Measurements from ENCODE around the gene ARHGEF11. TPM values are rescaled to one million over a fixed set of nuclear protein-coding genes. Genes with fewer than 3 reads are reported as not detected.

ARHGEF11 gene
- total RNA-seq, 1 donor from 2014 or later, result 40.5 TPM

DNA sequence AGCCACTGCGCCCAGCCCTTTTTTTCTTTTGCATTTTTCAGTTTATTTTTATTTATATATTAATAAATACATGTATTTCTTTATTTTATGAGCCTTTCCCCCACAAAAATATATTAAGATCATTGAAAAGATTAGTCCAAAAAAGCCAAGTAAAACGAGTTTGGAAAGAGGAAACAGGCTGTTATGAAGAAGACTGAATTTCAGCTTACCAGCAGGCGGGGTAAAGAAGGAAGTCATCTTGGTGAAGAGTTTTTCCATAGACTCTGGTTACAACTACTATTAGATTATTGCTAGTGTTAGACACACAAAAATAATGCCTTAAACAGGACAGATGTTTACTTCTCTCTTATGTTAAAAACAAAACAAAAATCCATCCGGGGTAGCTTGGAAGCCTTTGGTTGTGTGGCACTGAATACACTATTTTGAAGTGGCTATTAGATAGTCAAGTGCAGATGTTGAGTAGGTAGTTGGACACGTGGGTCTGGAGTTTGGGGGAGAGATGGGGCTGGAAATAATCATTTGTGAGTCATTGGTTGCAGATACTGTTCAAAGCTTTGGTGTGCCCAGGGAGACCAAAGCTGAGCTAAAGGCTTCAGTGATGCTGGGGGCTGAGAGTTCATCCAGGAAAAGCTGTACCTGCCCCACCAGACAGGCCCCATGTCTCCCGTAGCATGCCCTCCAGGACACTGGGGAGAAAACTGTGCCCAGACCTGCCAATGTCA, 133.8 kb downstream of the ARHGEF11 start:
- no peak for DNase-seq (ENCODE audit: low spot score)

DNA sequence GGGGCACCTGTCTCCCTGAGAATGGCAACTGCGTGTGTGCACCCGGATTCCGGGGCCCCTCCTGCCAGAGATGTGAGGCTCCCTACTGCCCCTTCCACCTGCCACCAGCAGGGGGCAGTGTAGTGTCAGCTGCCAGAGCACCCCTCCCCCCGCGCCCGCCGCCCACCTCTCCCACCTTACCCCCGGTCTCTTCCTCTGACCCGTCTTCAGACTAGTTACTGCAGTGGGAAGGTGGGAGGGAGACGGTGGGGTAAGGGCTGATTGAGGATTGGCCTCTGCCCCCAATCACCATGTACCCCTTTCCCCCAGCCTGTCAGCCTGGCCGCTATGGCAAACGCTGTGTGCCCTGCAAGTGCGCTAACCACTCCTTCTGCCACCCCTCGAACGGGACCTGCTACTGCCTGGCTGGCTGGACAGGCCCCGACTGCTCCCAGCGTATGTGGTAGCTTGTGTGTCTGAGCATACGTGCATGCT, 135.2 kb downstream of the ARHGEF11 start:
- no peak for DNase-seq (ENCODE audit: low spot score)

DNA sequence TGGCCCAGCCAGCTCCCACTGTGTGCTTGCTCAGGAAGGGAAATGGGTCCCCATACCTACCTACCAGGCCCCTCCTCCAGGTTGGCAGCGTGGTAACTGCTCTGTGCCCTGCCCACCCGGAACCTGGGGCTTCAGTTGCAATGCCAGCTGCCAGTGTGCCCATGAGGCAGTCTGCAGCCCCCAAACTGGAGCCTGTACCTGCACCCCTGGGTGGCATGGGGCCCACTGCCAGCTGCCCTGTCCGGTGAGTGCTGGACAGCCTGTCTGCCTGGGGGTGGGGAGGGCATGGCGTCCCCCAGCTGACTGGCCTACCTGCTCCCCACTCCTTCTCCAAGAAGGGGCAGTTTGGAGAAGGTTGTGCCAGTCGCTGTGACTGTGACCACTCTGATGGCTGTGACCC, 135.9 kb downstream of the ARHGEF11 start:
- no peak for DNase-seq (ENCODE audit: low spot score)

DNA sequence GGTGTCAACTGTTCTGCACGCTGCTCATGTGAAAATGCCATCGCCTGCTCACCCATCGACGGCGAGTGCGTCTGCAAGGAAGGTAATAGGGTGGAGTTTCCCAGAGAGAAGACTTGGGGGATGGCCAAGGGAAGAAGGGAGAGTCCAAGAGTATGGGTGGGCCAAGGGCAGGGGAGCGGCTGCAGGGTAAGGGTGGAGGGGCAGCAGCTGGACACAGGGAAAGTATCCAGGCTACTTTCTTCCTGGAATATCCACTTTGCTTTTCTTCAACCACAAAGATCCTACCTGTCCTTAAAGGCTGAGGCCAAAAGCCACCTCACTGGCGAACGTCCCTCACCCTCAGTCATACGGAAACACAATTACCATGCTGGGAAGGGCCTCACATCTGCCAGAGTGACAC, 136.6 kb downstream of the ARHGEF11 start:
- no peak for DNase-seq (ENCODE audit: low spot score)

DNA sequence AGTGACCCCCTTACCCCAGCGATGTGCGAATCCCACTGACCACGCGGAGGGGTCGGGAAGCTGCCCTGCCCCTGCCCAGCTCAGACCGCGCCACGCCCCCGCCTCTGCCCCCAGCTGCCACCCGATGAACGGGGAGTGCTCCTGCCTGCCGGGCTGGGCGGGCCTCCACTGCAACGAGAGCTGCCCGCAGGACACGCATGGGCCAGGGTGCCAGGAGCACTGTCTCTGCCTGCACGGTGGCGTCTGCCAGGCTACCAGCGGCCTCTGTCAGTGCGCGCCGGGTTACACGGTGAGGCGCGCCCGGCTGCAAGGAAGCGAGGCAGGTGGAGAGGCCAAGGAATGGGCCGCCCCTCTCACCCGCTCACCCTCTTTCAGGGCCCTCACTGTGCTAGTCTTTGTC, 137.0 kb downstream of the ARHGEF11 start:
- DNase-seq (ENCODE audit: low spot score), result no peak

DNA sequence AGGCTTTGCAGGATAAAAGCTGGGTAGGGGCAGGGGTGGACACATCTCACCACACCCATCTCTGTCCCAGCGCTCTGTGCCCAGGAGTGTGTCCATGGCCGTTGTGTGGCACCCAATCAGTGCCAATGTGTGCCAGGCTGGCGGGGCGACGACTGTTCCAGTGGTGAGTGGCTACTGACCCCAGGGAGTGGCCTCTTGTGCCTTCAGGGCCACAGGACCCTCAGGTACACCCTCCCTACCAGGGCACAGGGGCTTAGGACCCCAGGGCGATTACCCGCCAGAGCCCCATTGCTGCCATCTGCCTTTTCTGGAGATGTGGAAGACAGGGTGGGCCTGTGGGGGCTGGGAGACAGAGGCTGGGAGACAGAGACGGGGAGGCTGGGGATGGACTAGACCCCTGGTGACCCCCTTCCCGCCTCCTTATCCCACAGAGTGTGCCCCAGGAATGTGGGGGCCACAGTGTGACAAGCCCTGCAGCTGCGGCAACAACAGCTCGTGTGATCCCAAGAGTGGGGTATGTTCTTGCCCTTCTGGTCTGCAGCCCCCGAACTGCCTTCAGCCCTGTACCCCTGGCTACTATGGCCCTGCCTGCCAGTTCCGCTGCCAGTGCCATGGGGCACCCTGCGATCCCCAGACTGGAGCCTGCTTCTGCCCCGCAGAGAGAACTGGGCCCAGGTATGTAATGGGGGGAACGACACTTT, 139.2 kb downstream of the ARHGEF11 start:
- DNase-seq (ENCODE audit: low spot score), result no peak

DNA sequence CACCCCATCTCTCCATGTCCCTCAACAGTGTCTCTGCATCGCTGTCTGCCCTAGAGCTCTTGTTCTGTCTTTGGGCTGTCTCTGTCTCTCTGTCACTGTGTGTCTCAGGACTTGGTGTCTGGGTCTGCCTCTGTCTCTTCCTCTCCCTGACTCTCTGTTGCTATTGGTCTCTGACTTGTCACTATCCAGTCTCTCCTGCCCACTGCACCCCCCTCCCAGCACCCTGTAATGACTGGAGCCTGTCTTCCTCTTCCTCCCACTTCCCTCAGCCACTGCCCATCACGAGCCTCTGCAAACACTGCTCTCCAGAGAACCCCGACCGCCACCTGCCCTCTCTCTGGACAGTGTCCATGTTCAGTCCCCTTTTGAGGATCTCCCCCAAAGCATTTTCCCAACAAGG, 139.9 kb downstream of the ARHGEF11 start:
- DNase-seq (ENCODE audit: low spot score), result no peak

DNA sequence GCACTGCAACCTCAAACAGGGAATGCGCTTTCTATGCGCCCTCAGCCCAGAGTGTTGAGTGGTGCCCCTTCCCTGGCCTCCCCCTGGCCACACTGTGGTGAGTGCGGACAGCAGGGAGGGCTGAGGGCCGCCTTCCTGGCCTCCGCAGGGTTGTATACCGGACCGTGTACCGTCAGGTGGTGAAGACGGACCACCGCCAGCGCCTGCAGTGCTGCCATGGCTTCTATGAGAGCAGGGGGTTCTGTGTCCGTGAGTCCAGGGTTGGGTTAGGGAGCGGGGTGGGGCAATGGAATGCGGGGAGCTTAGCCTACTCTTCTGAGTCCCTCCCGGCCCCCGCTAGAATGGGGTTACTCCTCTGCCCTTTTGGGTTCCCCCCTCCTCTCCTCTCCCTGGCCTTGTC, 140.4 kb downstream of the ARHGEF11 start:
- no peak for DNase-seq (ENCODE audit: low spot score)

DNA sequence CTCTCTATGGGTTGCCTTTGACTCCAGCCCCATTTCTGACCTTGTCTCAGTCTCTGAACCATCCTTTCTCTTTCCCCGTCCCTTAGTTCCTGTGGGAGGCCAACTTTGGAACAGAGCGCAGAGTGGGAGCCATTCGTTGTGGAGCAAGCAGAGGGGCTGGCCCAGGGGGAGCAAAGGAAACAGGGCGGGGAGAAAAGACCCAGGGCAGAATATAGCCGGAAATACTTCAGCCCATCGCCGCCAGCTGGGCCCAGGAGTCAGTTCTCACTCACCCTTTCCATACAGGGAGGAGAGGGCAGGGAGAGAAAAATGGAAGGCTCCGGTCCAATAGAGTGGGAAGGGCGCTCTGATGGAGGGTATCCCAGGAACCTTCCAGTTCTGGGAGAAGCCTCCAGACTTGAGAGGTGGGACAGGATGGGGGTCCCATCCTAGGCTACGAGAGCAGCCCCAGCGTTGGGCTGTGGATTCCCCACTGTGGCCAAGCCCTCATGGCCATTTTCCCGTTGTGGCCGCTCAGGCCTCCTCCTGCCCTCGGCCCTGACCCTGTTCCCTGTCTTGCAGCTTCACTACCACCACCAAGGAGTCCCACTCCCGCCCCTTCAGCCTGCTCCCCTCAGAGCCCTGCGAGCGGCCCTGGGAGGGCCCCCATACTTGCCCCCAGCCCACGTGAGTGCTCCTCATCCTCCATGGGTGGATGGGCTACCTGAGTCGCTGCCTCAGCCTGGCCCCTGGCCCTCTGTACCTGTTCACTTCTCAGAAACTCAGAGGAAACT, 141.2 kb downstream of the ARHGEF11 start:
- no peak for DNase-seq (ENCODE audit: low spot score)

DNA sequence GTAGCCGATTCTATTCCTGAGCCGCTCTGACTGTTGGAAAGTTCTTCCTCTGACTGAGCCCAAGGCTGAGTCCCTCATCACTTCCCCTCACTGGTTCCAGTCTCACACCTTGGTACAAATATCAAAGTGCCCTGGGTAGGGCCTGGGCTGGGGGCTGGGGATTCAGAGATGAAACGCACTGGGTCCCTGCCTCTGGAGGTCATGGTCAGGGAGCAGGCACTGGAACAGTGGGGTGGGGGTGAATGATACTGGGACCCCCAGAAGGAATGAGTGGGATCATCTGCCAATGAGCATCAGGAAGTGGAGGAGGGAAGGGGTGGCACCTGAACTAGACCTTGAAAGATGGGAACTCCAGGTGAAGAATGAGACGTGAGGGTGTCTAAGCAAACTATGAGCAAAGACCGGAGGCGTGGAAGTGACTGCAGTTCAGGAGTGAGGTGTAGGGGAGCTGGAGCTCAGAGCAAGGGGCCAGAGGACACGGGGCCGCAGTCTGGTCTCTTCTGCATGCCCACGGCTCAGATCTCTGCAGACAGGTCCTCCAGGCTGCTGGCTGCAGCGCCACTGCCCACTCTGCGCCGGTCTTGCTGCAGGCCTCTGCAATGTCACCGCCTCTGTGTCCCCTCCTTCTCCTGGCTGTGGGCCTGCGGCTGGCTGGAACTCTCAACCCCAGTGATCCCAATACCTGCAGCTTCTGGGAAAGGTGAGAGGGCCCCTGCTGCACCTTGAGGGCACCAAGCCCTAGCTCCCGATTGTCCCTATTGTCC, 142.0 kb downstream of the ARHGEF11 start:
- no peak for DNase-seq (ENCODE audit: low spot score)

DNA sequence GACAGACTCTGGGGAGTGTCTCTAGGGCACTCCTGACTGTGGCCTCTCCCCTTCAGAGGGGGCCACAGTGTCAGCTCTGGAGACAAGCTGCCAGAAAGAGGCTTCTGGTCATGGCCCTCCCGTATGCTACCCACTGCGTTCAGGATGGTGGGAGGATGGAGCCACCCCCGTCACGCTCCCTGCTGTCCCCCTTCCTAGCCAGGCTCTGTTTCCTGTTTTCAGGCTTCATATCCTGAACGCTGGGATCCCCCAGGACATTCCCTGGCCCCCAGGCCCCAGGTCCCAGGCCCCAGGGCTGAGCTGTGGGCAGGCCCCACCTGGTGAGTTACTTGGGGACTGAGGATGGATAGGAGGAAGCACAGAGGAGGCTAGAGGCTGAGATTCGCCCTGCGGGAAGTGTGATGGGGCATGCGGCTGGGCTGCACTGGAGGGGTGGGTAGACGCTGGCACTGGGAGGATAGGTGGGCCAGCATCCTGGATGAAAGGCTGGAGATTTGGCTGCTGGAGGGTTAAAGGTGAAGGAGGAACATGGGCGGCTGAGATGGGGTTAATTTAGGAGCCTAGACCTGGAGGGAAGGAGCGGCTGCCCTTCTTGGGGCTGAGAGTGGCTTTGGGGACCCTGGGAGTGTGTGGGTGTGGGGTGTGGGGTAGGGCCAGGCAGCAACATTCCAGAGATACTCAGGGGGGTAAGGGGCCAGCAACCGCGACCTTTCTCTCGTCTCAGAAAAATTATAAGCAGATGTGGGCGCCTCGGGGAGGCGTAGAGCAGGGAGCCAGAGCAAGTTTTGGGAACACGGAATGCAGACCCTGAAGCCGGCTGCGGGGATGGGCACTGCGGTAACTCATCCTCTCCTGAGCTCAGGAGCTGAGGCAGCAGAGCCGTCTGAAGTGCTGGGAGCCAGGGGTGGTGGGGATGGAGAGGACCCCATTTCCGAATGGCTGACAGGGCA, 143.3 kb downstream of the ARHGEF11 start:
- no peak for DNase-seq (ENCODE audit: low spot score)

DNA sequence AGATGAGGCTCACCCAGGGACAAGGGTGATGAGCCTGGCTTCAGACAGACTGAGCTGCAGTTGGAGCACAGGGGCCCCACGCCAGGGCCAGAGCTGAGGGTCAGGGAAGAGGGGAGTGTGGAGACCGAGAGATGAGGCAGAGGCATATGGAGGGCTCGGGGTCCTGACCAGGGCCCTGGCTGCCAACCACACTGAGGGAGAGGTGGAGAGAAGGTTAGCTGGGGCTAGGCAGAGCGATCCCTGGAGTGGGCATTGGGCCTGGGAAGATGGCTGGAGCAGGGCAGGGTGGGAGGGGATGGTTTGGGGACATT, 144.0 kb downstream of the ARHGEF11 start:
- DNase-seq (ENCODE audit: low spot score), result no peak

DNA sequence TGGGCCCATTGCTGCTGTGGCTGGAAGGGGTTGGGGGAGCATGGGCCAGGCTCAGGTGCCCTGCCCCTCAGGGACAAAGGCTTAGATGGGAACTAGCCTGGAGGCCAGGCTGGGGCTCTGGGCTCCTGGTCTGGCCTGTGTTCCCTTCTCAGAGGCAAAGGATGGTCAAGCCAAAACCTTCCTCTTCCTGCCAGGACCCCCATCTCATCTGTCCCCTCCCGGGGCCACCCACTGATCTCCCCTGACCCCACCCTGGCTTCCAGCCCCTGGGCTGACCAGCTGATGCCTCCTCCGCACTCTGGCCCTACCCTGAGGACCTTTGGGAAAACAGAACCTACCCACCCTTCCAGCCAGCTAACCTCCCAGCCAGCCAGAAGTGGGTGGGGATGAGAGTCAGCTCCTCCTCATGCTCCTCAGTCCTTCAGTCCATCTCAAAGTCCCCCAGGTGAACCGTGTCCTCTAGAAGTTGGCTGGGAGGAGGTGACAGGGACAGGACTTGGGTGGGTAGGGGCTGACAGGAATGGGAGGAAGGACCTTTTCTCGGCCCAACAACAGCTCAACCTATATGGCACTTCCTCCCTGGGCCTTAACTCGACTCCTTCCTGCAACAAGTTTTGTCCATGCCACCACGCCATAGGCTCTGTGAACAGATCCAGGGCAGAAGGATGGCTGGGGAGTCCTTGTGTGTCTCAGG, 144.5 kb downstream of the ARHGEF11 start:
- no peak for DNase-seq (ENCODE audit: low spot score)

DNA sequence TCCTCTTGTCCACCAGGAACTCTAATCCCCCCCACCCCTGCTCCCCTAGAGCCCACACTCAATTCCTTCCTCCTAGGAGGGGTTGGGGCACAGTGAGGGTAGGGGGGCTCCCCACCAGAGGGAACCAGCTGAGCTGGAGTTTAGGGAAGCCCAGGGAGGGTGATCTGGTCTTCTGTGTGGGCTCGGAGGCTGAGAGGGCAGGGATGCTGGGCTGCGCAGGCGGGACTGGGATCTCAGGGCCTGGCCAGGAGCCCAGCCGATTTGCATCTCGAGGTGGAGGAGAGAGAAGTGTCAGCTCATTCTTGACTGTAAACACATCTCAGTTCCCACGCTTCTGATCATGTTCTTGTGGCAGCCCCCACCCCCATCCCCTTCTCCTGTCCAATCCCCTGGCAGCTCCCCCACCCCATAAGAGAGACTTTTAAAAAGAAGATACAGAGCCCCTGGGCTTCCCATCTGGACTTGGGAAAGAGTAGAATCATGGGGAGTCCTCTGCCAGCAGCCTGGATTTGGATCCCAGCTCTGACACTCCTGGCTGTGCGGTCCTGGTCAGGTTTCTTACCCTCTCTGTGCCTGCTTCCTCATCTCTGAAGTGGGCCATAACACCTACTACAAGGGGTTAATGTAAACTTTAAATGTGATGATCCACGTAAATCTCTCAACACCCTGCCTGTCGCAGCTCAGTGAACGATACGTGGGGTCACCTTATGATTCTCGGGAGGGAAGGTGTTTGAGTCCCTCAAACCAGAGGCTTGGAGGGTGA, 145.4 kb downstream of the ARHGEF11 start:
- no peak for DNase-seq (ENCODE audit: low spot score)

DNA sequence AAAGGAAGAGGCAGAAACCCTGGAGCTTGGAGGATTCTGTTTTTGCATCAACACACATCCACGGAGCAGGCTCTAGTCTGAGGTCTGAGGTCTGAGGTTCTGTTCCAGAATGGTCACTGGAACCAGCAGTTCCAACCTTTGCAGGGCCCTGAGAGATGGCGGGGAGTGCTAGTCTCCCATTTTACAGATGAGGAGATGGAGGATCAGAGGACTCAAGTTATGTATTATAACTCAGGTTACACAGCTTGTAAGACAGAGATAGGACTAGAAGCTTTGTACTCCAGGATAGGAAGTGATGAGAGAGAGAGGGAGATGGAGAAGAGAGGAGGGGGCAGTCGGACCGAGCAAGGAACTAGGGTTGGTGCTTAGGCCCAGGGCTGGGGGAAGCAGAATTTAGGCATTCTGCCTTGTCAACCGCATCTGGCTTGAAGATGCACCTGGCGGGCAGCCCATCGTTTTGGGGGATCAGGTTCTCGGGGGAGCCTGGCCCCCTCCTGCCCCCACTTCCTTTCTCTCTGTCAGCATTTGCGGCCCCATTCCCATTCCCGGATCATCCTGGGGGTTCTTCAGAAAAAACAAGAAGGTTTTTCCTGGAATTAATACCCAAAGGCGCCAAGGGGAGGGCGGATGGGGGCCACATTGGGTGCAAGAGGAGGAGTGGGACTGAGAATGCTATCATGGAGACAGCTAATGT, 146.4 kb downstream of the ARHGEF11 start:
- no peak for DNase-seq (ENCODE audit: low spot score)

DNA sequence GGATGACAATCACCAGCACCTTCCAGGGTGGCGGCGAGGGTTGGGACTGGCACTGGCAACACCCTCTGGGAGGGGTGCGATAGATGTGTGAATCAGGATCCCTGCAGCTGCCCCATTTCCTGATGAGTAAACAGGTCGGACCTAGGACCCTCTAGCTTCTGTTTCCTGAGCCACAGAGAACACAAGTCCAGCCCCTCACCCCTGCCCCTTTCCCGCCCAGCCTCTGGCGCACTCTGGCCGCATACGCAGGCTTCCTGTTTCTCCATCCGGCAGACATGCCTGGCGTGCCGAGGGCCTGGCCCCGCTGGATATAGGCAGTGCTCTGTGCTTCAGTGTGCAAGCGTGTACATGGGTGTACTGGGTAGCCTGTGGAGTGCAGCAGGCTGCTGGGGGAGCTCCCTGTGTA, 147.4 kb downstream of the ARHGEF11 start:
- DNase-seq (ENCODE audit: low spot score), result peak; percentile 48

DNA sequence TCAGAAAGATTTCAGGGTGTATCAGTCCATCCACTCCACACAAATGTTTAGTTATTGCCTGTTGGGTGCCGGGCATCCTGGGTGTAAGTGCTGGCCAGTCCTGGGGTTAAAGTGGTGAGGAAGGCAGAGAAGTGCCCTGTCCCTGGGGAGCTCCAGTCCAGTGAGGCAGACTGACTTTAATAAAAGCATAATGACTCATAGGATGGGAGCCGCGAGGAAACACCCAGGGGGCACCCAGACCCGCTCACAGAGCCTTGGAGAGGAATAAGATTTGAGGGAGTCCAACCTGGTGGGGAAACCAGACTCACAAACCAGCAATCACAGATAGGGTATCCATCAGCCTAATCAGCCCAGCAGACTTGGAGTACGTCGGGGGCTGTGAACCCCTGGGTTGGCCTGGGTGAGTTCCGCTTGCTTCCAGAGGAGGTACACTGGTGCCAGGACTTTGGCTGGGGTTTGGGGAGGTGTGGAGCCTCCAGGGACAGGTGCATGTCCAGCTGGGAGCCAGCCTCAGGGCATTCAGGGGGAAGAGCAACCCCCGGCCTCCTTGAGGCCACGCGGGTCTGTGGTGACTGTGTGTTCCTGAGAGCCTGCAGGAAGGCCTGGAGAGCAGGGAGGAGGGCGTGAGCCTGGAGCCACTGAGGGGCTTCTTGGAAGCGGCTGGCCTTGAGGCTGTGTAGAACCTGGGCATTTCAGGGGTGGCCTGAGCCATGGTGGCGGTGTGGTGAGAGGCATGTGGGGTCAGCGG, 148.3 kb downstream of the ARHGEF11 start:
- DNase-seq (ENCODE audit: low spot score), result no peak

DNA sequence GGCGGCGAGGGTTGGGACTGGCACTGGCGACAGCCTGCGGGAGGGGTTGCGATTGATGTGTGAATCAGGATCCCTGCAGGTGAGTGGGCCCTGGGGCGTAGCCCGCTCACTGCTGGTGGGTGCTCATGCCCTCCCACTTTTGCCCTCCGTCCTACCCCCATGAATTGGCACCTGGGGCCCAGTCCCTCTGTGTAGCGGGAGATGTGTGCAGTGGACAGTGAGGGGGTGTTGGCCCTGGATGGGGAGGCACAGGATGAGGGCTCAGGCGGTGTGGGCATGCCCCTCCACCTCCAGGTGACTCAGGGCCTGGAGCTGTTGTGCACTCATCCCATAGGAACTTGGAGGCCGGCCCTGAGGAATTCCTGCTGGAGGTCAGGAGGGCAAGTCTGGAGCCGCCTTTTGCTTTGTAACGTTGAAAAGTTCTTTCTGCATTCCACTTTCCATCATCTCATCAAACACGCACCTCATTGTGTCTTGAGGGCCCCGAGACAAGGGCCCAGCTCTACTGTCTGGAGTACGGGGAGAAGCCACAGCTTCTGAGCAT, 149.0 kb downstream of the ARHGEF11 start:
- DNase-seq (ENCODE audit: low spot score), result no peak

All from mucosa of gallbladder (tissue), 1 donor.